Hepatocyte (in vitro differentiated cells): ENCODE results near the gene SLC44A3. TPM values are rescaled to one million over a fixed set of nuclear protein-coding genes. Genes with fewer than 3 reads are reported as not detected.

Experiments used
- DNase-seq: peaks from one replicate; pipeline ENCODE4 v3.0.0-alpha.2; 2016; ENCODE audit warnings: low spot score
- H2AFZ ChIP-seq: fragments of 200-600 bp; sonication (generic); 2 replicates; pipeline ENCODE4 v1.6.0; 2016; ENCODE audit warnings: antibody characterized with exemption, mild to moderate bottlenecking
- H3K27ac ChIP-seq: fragments of 200-600 bp; sonication (generic); 2 replicates; pipeline ENCODE4 v1.5.1; 2016; ENCODE audit warnings: mild to moderate bottlenecking
- H3K27me3 ChIP-seq: fragments of 200-600 bp; sonication (generic); 2 replicates; pipeline ENCODE4 v1.6.1; 2016
- H3K36me3 ChIP-seq: fragments of 200-600 bp; sonication (generic); replicated peaks from 2 replicates; pipeline ENCODE4 v1.5.1; 2016; ENCODE audit warnings: low read depth; ENCODE audit not compliant: insufficient read depth
- H3K4me1 ChIP-seq: fragments of 200-600 bp; sonication (generic); 2 replicates; pipeline ENCODE4 v1.5.1; 2016; ENCODE audit warnings: mild to moderate bottlenecking, moderate library complexity; ENCODE audit not compliant: insufficient read depth
- H3K4me2 ChIP-seq: fragments of 200-600 bp; sonication (generic); 2 replicates; pipeline ENCODE4 v1.6.0; 2016
- H3K4me3 ChIP-seq: fragments of 200-600 bp; sonication (generic); 2 replicates; pipeline ENCODE4 v1.5.1; 2016; ENCODE audit warnings: mild to moderate bottlenecking
- H3K79me2 ChIP-seq: fragments of 200-600 bp; sonication (generic); 2 replicates; pipeline ENCODE4 v1.6.0; 2017; ENCODE audit warnings: mild to moderate bottlenecking
- H3K9me2 ChIP-seq: fragments of 200-600 bp; sonication (generic); replicated peaks from 2 replicates; pipeline ENCODE4 v1.6.0; 2017; ENCODE audit warnings: mild to moderate bottlenecking; ENCODE audit not compliant: insufficient read depth
- H3K9me3 ChIP-seq: fragments of 200-600 bp; sonication (generic); 2 replicates; pipeline ENCODE4 v1.5.1; 2016; ENCODE audit warnings: low read depth, mild to moderate bottlenecking
- H4K20me1 ChIP-seq: fragments of 200-600 bp; sonication (generic); 2 replicates; pipeline ENCODE4 v1.6.0; 2016; ENCODE audit warnings: mild to moderate bottlenecking; ENCODE audit not compliant: insufficient read depth, poor library complexity, severe bottlenecking
- EZH2 ChIP-seq: fragments of 200-600 bp; sonication (generic); IDR thresholded peaks from 2 replicates; pipeline ENCODE4 v1.6.1; 2016; ENCODE audit warnings: antibody characterized with exemption, mild to moderate bottlenecking, borderline replicate concordance
- EZH2phosphoT487 ChIP-seq: fragments of 200-600 bp; sonication (generic); IDR thresholded peaks from one replicate; pipeline ENCODE4 v1.6.1; 2018; ENCODE audit warnings: antibody characterized with exemption, mild to moderate bottlenecking, low read depth, moderate library complexity; ENCODE audit not compliant: unreplicated experiment, severe bottlenecking
- WGBS: methylation state at CpG from one replicate; pipeline ENCODE4 v1.1.6; 2016; ENCODE audit warnings: low lambda C conversion rate; ENCODE audit errors: missing lambda C conversion rate; 5-methylcytosine and 5-hydroxymethylcytosine counted together
- polyA plus RNA-seq: library from polyadenylated mRNA; unstranded; fragments of >200 nt; fragmentation: Nextera tagmentation; extraction: Ambion mirVana; gene quantifications from 2 replicates; pipeline ENCODE4 v1.2.1, GENCODE V29; 2016
- total RNA-seq: library from RNA; depleted of rRNA; stranded (reverse); fragments of >200 nt; gene quantifications from 2 replicates; pipeline ENCODE4 v1.2.3, GENCODE V29; 2014
- TF ChIP-seq, protein P1 (sequence below): fragments of 200-600 bp; sonication (generic); IDR thresholded peaks from 2 replicates; pipeline ENCODE4 v1.5.1; 2016; ENCODE audit warnings: antibody characterized with exemption, mild to moderate bottlenecking; ENCODE audit not compliant: poor library complexity

The SLC44A3 gene
- total and polyA plus RNA-seq, 2 experiments from 2014 or later: 51.5 to 55.3 TPM

DNA sequence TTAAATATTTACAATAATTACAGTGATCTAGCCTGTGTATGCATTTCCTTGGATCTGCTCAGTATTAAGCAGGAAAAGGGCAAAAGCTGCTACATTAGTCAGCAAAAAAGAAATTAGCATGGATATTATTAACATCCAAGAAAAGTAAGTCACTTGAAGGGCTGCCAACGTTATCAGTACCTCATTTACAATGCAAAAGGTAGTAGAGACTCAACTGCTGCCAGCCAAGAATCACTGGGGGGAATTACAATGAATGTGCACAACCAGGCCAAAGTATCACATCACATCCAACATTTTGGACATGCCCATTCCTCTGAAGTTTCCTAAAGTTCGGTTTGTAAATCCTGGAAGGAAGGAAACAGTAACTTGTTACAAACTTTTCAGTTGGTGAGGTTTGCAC, 104.8 kb downstream of the SLC44A3 start:
- Histone ChIP-seq H3K27ac (peak overlapping the region; percentile 100), H3K9me2 (no peaks in the 10 kb centered on the region), H3K9me3 (no peaks in the 10 kb centered on the region), H2AFZ (no peak overlapping the region), H4K20me1 (peaks cover 53% of the 10 kb centered on the region), H3K4me2 (peak overlapping the region; percentile 87), H3K79me2 (peaks cover 88% of the 10 kb centered on the region), H3K4me3 (peak overlapping the region; percentile 71), H3K27me3 (no peaks in the 10 kb centered on the region), H3K4me1 (peaks cover 49% of the 10 kb centered on the region), H3K36me3 (no peaks in the 10 kb centered on the region)
- 0% methylated on average over 2 of the region's 2 CpGs for WGBS
- DNase-seq: no peak
- TF ChIP-seq, protein P1, sequence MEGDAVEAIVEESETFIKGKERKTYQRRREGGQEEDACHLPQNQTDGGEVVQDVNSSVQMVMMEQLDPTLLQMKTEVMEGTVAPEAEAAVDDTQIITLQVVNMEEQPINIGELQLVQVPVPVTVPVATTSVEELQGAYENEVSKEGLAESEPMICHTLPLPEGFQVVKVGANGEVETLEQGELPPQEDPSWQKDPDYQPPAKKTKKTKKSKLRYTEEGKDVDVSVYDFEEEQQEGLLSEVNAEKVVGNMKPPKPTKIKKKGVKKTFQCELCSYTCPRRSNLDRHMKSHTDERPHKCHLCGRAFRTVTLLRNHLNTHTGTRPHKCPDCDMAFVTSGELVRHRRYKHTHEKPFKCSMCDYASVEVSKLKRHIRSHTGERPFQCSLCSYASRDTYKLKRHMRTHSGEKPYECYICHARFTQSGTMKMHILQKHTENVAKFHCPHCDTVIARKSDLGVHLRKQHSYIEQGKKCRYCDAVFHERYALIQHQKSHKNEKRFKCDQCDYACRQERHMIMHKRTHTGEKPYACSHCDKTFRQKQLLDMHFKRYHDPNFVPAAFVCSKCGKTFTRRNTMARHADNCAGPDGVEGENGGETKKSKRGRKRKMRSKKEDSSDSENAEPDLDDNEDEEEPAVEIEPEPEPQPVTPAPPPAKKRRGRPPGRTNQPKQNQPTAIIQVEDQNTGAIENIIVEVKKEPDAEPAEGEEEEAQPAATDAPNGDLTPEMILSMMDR: no peak
- TF ChIP-seq EZH2phosphoT487 (no peak), EZH2 (no peak)

DNA sequence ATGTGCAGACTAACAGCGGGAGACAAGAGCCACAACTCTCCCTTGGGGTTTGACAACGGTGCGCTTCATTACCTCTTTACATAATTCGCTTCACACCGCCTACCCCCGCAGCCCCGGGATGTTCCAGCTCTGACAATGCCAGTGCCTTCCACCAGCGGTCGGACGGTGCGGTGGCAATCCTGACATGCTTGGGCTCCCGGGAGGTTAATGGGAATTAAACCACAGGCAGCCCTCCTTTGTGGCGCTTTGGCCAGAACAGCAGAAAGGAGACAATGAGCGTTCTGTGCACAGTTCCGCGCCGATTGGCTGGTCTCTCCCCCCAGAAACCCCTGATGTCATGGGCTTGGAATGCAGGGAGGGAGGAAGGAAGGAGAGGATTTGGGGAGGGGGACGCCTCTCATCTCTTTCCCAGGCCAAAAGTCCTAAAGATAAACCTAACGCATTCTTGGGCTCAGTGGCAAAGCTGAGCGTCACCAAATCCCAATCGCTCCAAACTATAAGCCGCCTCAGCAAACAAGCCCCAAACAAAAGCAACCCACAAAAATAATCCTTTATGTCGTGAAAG, 105.5 kb downstream of the SLC44A3 start:
- peak overlapping the region; percentile 100 for H3K27ac ChIP-seq
- H3K4me3 ChIP-seq: peak overlapping the region; percentile 71
- no peak overlapping the region for H2AFZ ChIP-seq
- H3K36me3 ChIP-seq: no peaks in the 10 kb centered on the region
- WGBS: under 1% methylated on average over 21 of the region's 23 CpGs
- TF ChIP-seq, protein P1: no peak
- TF ChIP-seq EZH2: no peak
- no peak for TF ChIP-seq EZH2phosphoT487
- peak overlapping the region; percentile 87 for H3K4me2 ChIP-seq
- peak; percentile 80 for DNase-seq
- peaks cover 43% of the 10 kb centered on the region for H3K4me1 ChIP-seq
- H3K79me2 ChIP-seq: peaks cover 88% of the 10 kb centered on the region
- H3K9me3 ChIP-seq: no peaks in the 10 kb centered on the region
- peaks cover 46% of the 10 kb centered on the region for H4K20me1 ChIP-seq
- no peaks in the 10 kb centered on the region for H3K9me2 ChIP-seq
- H3K27me3 ChIP-seq: no peaks in the 10 kb centered on the region

GRCh38 chr1:94926126-94926914, 106.2 kb downstream of the SLC44A3 start:
- Histone ChIP-seq H4K20me1 (peaks cover 41% of the 10 kb centered on the region), H3K9me3 (no peaks in the 10 kb centered on the region), H3K79me2 (peaks cover 88% of the 10 kb centered on the region), H3K4me1 (peaks cover 39% of the 10 kb centered on the region), H2AFZ (peak overlapping the region; percentile 57), H3K36me3 (no peaks in the 10 kb centered on the region), H3K27ac (peak overlapping the region; percentile 100), H3K4me3 (peak overlapping the region; percentile 71), H3K4me2 (peak overlapping the region; percentile 87), H3K9me2 (no peaks in the 10 kb centered on the region), H3K27me3 (no peaks in the 10 kb centered on the region)
- TF ChIP-seq, protein P1: peak; percentile 40
- TF ChIP-seq EZH2: no peak
- 1% methylated on average over 51 of the region's 78 CpGs for WGBS
- DNase-seq: peak; percentile 81
